Transverse colon (tissue), 4 donors: ENCODE data around the gene TUT7.

Experiments used
- EP300 ChIP-seq: sonication (generic); formaldehyde crosslinking; IDR thresholded peaks from one replicate; pipeline ENCODE4 v1.6.1; 2017; ENCODE audit warnings: antibody characterized with exemption, low read depth
- POLR2AphosphoS5 ChIP-seq, 3 donors: sonication (generic); formaldehyde crosslinking; IDR thresholded peaks; one replicate each; pipeline ENCODE4 v1.6.1; 2016; ENCODE audit warnings: antibody characterized with exemption in 3 of 3
- TF ChIP-seq, protein P1 (sequence below), 5 experiments: fragments of 200-600 bp in 3 of 5; fragments of 450-650 bp in 2 of 5; sonication (generic) in 3 of 5; IDR thresholded peaks; 1 replicate in 2 of 5; 2 replicates in 3 of 5; pipeline ENCODE4 v1.5.1; 2016 to 2017; ENCODE audit warnings: antibody characterized with exemption in 5 of 5, inconsistent platforms in 3 of 5, mild to moderate bottlenecking in 2 of 5, moderate library complexity in 1 of 5

DNA sequence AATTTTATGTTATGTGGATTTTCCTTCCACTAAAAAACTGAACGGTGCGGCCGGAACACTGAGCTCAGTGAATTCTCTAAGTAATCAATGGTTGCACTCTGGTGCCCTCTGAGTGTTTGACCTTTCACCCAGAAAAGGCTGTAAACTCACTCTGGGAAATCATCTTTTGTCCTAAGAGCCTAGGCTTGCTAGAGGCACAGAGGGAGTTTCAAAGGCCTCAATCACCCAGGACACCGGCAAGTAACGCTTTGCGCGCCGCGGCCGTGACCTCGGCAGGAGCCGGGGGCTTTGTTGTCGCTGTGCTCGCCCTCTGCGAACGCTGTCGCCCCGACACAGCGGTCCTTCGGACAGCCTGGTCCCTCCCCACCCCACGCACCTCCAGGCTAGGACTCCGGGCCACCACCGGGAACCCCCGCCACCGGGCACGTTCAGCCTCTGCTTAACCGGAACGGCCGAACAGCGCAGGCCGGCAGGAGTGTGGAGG lies 72.6 kb downstream of the TUT7 start:
- TF ChIP-seq EP300 (no peak), POLR2AphosphoS5 (IDR thresholded peaks at IDR 0.05) (no peak)
- TF ChIP-seq, protein P1, sequence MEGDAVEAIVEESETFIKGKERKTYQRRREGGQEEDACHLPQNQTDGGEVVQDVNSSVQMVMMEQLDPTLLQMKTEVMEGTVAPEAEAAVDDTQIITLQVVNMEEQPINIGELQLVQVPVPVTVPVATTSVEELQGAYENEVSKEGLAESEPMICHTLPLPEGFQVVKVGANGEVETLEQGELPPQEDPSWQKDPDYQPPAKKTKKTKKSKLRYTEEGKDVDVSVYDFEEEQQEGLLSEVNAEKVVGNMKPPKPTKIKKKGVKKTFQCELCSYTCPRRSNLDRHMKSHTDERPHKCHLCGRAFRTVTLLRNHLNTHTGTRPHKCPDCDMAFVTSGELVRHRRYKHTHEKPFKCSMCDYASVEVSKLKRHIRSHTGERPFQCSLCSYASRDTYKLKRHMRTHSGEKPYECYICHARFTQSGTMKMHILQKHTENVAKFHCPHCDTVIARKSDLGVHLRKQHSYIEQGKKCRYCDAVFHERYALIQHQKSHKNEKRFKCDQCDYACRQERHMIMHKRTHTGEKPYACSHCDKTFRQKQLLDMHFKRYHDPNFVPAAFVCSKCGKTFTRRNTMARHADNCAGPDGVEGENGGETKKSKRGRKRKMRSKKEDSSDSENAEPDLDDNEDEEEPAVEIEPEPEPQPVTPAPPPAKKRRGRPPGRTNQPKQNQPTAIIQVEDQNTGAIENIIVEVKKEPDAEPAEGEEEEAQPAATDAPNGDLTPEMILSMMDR (IDR thresholded peaks at IDR 0.05) = no peak
